ENCODE measurements around the gene ENPP6.

ENPP6 gene

GRCh38 chr4:184104419-184105101, 113.1 kb downstream of the ENPP6 start:
- DNase-seq (ENCODE audit: low read depth): no peak

- no peak for DNase-seq (ENCODE audit: low read depth)
These were observed 114.0 kb downstream of the ENPP6 start for GRCh38 chr4:184103527-184104264.

- no peak for DNase-seq (ENCODE audit: low read depth)
These were observed 114.7 kb downstream of the ENPP6 start for GRCh38 chr4:184102927-184103326.

GRCh38 chr4:184102488-184102887, 115.2 kb downstream of the ENPP6 start:
- DNase-seq (ENCODE audit: low read depth): no peak

- DNase-seq (ENCODE audit: low read depth): no peak
These were observed 116.0 kb downstream of the ENPP6 start for GRCh38 chr4:184101711-184102110.

- no peak for DNase-seq (ENCODE audit: low read depth)
These were observed 117.3 kb downstream of the ENPP6 start for GRCh38 chr4:184100297-184100885.

GRCh38 chr4:184099535-184099966, 118.1 kb downstream of the ENPP6 start:
- no peak for DNase-seq (ENCODE audit: low read depth)

GRCh38 chr4:184099000-184099399, 118.7 kb downstream of the ENPP6 start:
- DNase-seq (ENCODE audit: low read depth): no peak

- no peak for DNase-seq (ENCODE audit: low read depth)
These were observed 119.9 kb downstream of the ENPP6 start for GRCh38 chr4:184097815-184098214.

- DNase-seq (ENCODE audit: low read depth): no peak
These were observed 120.5 kb downstream of the ENPP6 start for GRCh38 chr4:184097241-184097605.

GRCh38 chr4:184096561-184097240, 121.0 kb downstream of the ENPP6 start:
- no peak for DNase-seq (ENCODE audit: low read depth)

- DNase-seq (ENCODE audit: low read depth): no peak
These were observed 123.0 kb downstream of the ENPP6 start for GRCh38 chr4:184094532-184095159.

GRCh38 chr4:184091986-184092385, 125.7 kb downstream of the ENPP6 start:
- no peak for DNase-seq (ENCODE audit: low read depth)

GRCh38 chr4:184090571-184090970, 127.1 kb downstream of the ENPP6 start:
- DNase-seq (ENCODE audit: low read depth): no peak

GRCh38 chr4:184080674-184081073, 137.0 kb downstream of the ENPP6 start:
- DNase-seq (ENCODE audit: low read depth): no peak

- no peak for DNase-seq (ENCODE audit: low read depth)
These were observed 142.8 kb downstream of the ENPP6 start for GRCh38 chr4:184074677-184075388.

GRCh38 chr4:184067931-184068554, 149.6 kb downstream of the ENPP6 start:
- DNase-seq (ENCODE audit: low read depth): no peak

- no peak for DNase-seq (ENCODE audit: low read depth)
These were observed 150.9 kb downstream of the ENPP6 start for GRCh38 chr4:184066584-184067300.

- no peak for DNase-seq (ENCODE audit: low read depth)
These were observed 152.8 kb downstream of the ENPP6 start for GRCh38 chr4:184064877-184065276.

- DNase-seq (ENCODE audit: low read depth): no peak
These were observed 154.9 kb downstream of the ENPP6 start for GRCh38 chr4:184062769-184063168.

All from stimulated activated CD8-positive, alpha-beta memory T cell treated with anti-CD3 and anti-CD28 coated beads, Interleukin-12 subunit alpha, Interleukin-12 subunit beta, amount 100 ng/mL, for 1 hour (primary cell).